GM21447 (cell line): ENCODE measurements around the gene FHIT.

ENCODE experiments used
- ATAC-seq: cut with Tn5 transposase; IDR thresholded peaks from one replicate; pipeline ENCODE4 v1.9.1; 2021; ENCODE audit not compliant: unreplicated experiment

The FHIT gene

DNA sequence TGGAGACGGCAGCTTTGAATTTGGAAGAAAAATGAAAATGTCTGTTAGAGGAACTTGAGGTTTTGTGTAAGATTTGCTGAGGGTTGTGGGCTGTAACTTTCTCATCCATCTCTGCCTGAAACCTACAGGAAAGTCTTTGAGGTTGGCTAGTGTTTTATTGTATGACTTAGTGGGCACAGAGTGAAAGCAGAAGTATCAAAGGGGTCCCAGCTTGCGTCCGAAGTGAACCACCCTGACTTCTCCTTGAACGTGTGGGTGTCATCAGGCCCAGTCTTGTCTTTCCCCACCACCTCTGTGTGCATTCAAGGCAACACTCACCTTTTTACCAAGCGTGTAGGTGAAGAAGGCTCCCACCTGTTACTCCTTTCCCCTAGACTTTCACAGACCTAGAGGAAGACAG, 1519.3 kb downstream of the FHIT start:
- ATAC-seq: no peak

DNA sequence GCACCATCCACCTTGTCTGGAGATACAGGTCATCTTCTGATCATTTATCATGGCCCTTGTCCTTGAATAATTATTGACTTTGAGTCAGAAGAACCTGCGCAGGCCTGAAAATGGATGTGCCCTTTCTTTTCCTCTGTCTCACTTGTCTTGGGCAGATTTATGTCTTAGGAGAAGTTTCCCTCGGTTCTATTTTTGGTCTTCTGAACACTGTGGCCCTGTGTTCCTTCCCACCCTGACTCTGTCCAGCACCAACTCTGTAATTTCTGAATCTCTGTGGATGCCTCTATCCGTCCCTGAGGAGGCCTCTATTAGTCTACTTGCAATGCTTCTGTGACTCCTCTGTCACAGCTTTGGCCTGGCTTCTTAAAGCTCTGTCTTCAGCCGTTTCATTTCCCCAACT, 1520.7 kb downstream of the FHIT start:
- no peak for ATAC-seq

DNA sequence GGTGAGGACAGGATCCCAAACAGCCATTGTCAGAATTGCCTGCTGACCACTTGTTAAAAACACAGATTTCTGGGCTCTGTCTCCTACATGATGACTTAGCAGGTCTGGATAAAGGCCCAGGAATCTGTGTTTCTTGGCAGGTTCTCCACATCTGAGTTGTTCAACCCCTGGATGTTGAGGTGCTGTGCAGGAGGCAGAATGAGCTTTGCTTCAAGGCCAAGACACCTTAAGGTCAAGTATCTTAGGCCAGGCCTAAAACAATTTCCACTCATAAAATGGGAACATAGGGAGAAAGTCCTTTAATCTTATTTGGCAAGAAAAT, 1522.7 kb downstream of the FHIT start:
- ATAC-seq: no peak

GRCh38 chr3:59727902-59728586, 1523.2 kb downstream of the FHIT start:
- ATAC-seq: no peak

GRCh38 chr3:59726279-59726678, 1525.0 kb downstream of the FHIT start:
- ATAC-seq: no peak

DNA sequence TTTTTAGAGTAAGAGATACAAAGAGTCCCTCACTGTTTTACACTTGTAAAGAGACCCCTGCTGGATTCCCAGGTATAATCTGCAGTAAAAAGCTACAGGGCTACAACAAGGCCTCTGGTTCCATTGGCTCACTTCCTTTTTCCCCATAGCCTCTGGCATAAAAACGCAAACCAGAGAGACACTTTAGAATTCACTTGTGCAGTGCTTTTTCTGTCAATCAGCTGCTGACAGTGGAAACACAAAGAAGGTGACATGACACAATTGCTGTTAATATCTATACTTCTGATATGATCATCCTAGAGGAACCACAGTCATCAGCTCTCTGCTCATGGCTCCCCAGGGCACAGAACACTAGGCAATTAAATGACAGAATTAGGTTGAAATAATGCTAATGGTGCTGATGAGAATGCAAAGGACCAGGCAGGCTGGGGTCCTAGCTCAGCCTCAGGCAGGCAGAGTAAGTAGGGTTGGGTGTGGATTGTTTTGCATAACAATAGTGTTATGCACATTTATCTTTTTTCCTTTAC, 1533.5 kb downstream of the FHIT start:
- no peak for ATAC-seq

GRCh38 chr3:59714066-59714465, 1537.2 kb downstream of the FHIT start:
- no peak for ATAC-seq

GRCh38 chr3:59710554-59710953, 1540.7 kb downstream of the FHIT start:
- ATAC-seq: no peak

DNA sequence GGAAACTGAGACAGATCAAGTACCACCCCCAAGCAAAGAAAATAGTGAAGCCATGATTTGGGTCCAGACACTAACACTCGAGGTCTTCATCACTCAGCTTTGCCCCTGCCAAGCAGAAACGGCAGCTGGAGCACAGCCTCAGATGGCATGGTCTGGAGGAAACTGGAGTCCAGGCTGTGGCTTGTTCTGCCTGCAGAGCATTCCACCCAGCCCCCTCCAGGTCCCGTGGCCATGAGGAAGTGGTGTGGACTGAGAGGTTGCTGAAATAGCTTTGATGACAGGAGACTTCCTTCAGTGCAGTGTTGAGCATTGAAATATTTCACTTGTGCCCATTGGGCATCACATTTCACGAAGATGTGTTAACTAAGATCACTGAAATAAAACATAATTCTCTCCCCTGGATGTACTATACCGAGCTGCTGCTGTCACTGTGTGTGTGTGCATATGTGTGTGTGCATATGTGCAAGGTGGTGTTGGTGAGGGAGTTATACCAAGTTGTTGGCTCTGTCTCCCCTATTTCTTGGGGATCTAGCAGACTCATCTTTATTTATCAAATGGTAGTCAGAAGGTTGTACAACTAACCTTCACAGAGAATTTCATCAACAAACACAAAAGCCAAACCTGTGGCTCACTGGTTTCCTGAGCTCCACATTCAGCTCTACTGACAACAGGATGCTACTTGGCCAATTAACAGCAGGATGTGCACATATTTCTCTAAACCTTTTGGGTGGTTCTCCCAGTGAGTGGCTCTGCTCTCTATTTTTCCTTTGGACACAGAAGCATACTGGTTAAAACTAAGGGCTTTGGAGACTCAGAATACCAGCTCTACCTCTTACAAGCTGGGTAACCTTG, 1541.3 kb downstream of the FHIT start:
- ATAC-seq: no peak

DNA sequence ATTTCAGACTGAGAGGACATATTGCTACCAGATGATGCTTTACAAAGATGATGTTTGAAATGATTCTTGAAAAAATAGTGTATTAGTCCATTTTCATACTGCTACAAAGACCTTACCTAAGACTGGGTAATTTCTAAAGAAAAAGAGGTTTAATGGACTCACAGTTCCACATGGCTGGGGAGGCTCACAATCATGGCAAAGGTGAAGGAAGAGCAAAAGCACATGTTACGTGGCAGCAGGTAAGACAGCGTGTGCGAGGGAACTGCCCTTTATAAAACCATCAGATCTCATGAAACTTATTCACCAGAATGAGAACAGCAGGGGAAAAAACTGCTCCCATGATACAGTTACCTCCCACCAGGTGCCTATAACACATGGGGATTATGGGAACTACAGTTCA, 1543.0 kb downstream of the FHIT start:
- ATAC-seq: no peak

GRCh38 chr3:59704292-59704691, 1547.0 kb downstream of the FHIT start:
- no peak for ATAC-seq

DNA sequence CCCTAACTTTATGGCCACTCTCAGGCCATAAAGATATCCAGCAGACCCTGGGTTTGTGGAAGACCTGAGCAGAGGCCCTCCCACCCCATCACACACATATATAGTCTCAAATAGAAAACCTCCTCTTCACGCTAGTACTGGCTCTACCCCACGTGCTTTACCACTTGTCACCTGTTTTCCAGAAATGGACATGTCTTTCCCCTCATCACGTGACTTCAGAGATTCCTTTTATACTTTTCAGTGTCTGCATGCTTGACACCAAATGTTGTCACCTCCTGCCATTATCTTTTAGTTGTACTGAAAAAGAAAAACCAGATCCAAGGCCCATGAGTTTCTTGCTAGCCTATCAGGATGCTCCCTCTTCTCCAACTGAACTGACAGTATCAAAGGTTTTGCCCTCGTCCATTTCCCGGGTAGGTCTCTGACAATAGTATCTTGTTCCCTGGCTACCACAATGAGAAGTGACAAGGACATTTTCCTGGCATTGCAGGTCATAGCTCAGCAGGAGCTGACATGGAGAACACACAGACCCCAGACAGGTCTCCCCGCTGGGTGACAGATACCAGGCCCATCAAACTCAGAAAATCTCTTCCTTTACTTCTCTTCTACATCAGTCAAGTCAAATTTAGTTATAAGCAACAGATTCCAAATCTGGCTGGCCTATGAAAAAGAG, 1551.5 kb downstream of the FHIT start:
- no peak for ATAC-seq
